Upper lobe of left lung (tissue), 4 donors: Measurements from ENCODE around the gene MGAT5B.

Experiments used
- CTCF ChIP-seq, 6 experiments: fragments of 450-650 bp in 4 of 6; fragments of 200-600 bp in 2 of 6; sonication (generic) in 2 of 6; IDR thresholded peaks; one replicate each; pipeline ENCODE4 v1.5.1; 2016 to 2019; ENCODE audit warnings: antibody characterized with exemption in 6 of 6
- POLR2AphosphoS5 ChIP-seq, 2 donors: sonication (generic); formaldehyde crosslinking; IDR thresholded peaks; one replicate each; pipeline ENCODE4 v1.5.1; 2017; ENCODE audit warnings: antibody characterized with exemption in 2 of 2

GRCh38 chr17:76886395-76886794 lies 18.2 kb downstream of the MGAT5B start:
- TF ChIP-seq POLR2AphosphoS5 (IDR thresholded peaks at IDR 0.05) (no peak), CTCF (IDR thresholded peaks at IDR 0.05) (no peak)
